NCI-H82 treated with DMSO at 0.1 percent for 48 hours (cell line): ENCODE data around the gene TMSB4X.
"Not testable (repeated sequence)": the region's sequence is repeated elsewhere in the genome, so short reads cannot be mapped to it uniquely, and the experiment has no call there.

Experiments
- DNase-seq: peaks from one replicate; lab custom pipeline; 2025; ENCODE audit not compliant: unreplicated experiment; lab: John Stamatoyannopoulos, UW

Gene TMSB4X

DNA sequence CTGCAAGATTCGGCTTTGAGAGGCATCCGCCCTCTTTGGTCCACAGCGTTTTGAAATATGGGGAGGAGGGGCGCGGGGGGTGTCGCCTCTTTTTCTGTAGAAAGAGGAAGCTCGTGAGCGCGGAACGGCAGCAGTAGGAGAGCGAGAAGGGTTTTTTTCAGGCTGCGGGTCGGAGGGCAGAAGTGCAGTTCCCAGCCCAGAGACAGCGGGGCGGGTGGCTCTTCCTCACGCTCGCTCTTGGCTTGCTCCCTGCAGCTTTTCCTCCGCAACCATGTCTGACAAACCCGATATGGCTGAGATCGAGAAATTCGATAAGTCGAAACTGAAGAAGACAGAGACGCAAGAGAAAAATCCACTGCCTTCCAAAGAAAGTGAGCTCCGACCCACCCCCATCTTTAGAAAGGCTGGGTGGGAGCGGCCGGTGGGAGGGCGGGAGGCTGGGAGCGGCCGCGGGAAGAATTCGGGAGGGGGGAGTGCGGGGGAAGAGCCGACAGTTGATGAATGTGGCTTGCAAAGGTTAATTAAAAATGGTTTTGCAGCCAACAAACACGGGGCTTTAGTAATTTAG, 1.2 kb downstream of the TMSB4X start:
- DNase-seq: no peak

DNA sequence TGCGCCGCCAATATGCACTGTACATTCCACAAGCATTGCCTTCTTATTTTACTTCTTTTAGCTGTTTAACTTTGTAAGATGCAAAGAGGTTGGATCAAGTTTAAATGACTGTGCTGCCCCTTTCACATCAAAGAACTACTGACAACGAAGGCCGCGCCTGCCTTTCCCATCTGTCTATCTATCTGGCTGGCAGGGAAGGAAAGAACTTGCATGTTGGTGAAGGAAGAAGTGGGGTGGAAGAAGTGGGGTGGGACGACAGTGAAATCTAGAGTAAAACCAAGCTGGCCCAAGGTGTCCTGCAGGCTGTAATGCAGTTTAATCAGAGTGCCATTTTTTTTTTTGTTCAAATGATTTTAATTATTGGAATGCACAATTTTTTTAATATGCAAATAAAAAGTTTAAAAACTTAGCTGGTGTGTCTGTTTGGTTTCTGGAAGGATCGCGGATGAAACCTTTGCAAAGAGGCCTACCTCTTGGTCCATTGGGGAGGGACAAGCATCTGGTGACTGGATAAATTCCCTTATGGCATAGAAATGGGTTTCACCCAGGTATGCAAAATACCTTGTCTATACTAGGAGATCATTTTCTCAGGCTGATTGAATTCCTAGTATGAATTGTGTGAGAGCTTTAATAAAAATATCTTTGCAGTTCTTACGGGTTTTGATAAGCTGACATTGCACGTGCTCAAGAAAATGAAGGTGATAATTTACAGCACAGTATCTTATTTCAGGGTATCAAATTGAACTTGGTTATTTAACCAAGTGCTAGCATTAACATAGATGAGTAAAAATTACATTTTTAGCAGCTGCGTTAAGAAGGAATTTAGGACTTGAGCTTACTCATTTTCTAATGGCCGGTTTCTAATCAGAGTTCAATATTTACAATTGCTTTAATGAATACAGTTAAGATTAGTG, 2.2 kb downstream of the TMSB4X start:
- not testable (repeated sequence) for DNase-seq

DNA sequence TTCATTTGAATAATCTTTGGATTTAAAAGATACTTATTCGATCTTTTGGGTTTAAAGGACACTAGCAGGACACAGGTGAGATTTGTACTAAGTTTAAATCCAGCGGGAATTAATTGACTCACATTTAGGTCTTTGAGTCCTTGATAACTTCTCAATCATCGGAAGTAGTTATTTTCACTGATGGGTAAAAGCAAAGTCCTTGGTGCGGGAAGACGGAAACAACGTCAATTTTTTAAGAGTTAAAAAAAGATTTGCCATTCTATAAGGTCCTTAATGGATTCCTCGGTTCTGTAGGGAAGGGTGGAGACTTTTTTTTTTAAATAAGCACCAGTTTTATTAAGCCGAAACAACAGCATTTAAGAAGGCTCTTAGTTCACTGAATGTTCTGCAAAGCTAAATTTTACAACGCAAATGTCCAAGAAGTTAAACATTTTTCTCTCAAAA, 2.9 kb downstream of the TMSB4X start:
- DNase-seq: no peak

DNA sequence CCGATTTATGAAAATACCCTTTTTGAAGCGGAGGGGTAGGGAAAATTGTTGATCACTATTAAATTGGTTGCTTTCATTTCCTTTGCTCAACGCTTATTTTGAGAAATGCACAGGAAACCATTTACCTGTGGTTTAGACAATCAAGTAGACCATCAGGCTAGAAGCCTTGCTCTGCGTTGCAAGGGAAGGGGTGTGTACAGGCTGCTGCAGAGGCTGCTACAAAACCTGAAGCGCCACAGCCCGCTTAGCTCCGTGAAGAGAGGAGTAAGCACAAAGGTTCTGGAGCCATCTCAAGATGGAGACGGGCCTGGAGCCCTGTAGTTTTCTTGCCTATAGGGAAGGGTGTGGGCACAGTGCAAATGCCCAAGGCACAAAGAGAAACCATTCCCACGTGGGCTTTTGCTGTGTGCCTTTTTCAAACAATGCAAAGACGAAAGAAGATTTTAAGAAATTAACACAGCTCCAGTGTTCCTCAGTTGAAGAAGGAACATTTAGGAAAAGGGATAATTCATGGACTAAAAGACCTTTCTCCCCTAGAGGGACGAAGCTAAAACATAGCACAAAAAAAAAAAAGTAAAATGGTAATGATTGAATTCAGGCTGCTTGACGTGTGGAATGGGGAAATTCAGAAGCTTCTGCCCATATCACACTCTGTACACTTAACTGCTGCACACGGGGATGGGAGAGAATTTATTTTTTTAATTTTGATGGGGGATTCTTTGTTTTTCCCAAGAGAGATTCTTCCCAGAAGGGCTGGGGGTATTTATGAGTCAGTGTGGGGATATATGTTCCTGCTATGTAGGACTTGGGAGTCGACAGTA, 3.5 kb downstream of the TMSB4X start:
- no peak for DNase-seq

DNA sequence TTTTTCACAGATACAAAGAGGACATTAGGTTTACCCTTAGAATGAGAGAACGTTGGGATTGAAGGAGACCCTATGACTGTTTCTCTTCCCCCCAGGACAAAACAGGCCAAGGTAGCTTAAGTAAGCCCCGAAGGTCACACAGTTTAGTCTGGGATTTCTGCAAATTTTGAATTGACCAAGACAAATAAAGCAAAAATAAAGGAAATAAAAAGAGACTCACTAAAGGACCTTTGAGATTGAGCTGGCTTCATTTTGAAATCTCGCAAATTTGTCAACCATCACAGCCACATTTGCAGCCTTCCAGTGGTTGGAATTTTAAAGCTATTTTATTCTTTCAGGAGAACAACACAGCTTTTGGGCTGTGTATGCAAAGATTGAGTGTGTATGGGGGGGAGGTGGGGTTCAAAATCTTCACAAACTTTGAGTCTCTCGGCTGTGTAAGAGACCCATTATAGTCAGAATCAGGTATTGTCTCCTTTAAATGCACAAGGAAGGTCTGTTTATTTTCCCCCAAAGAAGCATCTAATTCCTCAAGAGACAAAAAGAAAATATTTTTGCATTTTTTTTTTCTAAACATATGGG, 4.2 kb downstream of the TMSB4X start:
- DNase-seq: no peak

DNA sequence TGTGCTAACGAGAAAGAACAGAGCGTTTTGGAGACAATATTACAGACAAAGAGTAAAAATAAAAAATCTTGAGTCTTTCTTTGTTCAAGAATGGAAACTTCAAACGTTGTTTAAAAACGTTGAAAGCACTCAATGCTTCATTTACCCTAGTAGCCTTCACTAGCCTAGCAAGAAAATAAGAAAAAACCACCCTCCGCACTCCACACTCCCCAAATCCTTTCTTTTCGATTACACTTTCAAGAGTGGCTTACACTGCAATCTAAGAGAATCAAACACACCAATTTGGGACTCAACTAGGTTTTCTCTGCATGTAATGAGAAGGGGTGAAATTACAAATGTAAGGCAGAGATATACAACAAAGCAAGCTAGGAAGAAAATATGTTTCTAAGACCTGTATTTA, 4.7 kb downstream of the TMSB4X start:
- no peak for DNase-seq

DNA sequence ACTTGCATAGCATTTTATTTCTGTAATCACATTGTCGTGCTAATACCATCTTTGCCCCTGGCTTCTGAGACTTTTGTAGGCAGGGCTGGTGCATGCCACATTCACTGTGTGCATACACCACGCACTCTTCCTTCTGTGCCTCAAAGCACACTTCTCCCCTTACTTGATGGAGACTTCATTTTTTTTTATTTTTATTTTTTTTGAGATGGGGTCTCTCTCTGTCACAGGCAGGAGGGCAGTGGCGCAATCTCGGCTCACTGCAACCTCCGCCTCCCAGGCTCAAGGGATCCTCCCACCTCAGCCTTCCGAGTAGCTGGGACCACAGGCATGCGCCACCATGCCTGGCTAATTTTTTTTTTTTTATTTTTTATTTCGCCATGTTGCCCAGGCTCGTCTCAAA, 5.1 kb downstream of the TMSB4X start:
- DNase-seq: not testable (repeated sequence)

DNA sequence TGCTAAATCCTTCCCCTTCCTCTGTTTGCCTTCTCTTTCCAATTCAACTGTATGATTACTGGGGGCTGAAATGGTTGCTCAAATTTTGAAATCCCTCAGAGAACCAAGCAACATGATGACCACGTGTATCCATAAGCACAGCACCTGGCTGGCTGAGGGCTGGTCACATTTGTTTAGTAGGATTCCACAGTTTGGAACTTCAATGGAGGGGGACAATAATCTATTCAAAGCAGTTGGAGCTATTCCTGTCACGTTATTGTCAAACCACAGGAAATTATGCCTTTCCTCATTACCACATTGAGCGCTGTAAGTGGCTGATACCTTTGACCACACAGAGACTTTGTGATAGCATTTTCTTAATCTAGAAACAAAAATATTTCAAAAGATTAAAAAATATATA, 7.0 kb downstream of the TMSB4X start:
- DNase-seq: no peak

DNA sequence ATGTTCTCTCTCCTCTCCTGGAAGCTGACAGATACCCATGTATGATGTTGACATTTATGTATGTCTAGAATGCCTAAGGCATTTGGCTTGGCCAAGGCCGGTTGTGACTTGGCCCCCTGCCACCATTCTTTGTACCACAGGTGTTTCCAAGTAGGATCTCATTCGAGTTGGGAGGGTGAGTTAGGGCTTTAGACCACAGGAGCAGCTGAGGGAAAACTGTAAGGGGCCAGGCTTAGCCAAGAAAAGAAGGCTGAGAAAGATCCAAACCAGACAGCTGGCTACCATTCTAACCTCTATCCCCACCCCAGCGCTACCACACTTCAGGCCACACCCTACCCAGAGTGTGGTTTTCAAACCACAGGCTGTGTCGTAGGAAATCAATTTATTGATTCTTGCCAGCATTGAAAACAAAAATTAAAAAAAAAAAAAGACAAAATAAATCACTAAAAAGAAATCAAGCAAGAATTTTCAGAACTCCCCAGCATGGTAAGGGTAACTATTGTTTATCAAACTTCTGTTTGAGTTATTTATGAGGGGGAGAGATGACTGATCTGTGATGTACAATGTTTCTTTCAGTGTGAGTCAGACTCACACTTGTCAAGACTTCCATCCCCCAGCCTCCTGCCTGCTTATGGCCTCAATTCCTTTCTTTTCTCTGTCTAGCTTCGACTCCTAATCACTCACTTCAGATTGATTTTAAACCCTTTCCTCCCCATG, 9.9 kb downstream of the TMSB4X start:
- DNase-seq: no peak

DNA sequence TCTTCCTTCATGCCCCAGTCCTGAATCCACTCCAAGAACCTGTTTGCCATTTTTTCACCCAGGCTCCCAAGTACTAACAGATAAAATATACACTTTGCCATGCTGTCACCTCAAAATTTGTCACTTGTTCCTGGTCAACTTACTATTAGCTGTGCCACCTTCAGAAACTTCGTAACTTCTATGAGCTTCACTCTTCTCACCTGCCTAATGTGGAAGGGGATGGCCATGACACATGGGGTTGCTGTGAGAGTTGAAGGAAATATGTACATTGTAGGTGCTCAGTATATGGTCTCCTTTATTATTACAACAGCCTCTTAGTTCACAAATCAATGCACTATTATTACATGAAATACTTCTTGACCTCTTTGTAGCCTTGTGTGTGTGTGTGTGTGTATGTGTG, 10.4 kb downstream of the TMSB4X start:
- no peak for DNase-seq

DNA sequence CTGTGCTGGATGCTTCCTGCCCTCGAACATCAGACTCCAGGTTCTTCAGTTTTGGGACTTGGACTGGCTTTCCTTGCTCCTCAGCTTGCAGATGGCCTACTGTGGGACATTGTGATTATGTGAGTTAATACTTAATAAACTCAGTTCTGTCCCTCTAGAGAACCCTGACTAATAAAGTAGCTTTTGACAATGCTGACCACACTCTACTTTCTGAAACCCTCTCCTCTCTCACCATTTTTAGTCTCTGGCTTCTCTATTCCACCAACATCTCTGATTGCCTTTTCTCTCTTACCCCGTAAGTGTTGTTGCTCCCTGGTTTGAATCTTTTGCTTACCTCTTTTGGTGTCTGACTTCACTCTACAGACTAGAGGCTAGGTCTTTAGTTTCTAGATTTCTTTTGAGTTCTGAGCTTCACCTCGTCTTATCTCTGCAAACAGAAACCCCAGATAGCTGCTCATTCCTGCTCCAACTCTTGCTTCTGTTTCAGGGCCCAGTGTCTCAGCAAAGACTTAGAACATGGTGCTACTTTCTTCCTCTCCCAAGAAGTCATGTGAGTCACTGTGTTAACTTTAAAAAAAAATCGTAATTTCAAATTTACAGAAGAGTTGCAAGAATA, 11.4 kb downstream of the TMSB4X start:
- DNase-seq: no peak

DNA sequence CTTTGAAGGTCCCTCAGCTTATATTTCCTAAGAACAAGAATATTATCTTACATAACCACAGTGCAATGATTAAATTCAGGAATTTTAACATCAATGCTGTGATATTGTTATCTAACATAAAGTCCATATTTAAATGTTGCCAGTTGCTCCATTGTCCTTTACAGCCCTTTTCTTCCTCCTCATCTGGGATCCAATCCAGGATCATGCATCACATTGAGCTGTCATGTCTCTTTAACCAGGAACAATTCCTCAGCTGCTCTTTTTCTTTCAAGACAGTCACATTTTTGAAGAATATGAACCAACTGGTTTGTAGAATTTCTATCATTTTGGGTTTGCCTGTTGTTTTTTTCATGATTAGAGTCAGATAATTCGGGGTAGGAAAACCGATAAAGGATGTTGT, 12.0 kb downstream of the TMSB4X start:
- DNase-seq: no peak

DNA sequence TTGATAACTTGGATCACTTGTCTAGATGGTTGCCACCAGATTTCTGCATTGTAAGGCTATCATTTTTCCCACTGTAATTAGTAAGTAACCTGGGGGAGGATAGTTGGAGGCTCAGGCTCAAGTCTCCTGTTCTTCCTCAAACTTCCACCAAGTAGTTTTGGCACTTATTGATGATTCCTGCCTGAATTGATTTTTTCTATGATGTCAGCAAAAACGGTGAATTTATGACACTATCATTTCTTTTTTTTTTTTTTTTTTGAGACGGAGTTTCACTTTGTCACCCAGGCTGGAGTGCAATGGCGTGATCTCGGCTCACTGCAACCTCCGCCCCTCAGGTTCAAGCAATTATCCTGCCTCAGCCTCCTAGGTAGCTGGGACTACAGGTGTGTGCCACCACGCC, 12.4 kb downstream of the TMSB4X start:
- no peak for DNase-seq

DNA sequence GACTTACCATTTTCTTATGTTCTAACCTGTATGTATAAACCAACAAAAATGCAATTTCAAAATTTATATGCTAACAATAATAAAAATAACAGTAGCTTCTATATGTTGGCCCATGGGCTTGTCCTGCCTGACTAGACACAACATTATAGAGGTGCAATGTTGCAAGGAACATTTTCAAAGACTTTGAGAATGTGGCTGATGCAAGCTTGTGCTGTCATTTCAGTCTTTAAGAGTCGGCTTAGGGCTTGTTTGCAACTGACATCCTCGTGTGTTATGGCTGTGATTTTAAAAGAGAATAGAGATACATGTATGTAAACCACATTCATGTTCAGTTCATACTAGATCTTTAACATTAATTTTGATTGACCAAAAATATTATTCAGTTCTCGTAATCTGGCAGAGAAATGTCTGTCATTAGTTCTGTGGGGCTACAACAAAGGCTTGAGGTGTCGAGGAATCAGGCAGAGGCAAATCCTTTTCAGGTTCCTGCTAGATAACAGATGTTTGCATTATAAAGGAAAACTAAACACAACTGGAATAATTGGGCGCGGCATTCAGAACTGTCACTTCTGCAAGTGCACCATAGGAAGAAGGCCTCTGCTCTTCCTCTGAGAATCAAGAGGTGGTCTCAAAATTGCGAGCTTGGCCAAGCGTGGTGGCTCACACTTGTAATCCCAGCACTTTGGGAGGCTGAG, 13.1 kb downstream of the TMSB4X start:
- no peak for DNase-seq

DNA sequence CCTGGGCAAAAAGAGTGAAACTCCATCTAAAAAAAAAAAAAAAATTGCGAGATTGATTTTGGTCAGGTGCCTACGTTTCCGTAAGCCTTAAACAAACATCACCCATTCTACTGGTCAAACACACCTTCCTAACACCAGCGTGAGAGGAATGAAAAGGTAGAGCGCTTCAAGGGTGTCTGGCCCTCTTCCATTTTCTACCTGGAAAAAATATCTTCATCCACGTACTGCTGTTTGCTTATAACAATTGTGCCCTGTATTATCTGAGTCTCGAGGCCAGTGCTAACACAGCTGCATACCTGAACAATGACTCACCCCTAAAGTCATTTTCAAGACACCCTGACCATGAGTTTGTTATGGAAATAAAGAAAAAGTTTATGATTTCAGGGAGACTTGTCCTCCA, 13.9 kb downstream of the TMSB4X start:
- no peak for DNase-seq

DNA sequence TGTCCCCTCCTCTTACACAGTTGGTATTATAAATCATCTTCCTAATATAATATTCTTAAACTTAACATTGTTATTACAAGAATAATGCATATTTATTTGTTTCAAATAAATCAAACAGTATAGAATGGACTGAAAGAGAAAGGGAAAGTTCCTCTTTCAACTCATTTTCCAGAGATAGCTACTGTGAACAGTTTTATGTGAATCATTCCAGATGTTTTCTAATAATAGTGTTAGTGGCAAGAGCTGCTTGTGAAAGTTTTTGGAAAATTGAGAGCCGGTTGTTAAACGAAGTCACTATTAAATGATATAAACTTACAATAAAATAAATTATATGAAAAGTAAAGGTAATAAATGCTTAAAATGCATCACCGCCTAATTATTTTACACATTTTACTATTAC, 14.6 kb downstream of the TMSB4X start:
- DNase-seq: no peak

DNA sequence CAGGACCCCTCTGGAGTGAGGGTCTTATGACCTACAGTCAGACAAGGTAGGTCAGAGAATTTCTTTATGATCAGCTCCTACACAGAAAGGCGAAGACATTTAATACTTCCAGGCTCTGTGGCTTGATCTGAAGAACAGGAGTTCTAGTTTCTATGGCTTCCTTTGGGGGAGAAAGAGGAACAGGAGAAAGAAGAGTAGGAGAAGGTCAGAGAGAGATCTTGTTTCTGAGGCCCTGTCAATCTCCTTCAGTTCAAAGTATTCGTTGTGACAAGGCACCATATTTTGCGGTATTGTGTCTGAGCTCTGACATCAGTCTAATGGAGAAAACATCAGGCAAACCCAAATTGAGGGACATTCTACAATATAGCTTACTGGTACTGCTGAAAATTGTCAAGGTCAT, 16.7 kb downstream of the TMSB4X start:
- DNase-seq: no peak

DNA sequence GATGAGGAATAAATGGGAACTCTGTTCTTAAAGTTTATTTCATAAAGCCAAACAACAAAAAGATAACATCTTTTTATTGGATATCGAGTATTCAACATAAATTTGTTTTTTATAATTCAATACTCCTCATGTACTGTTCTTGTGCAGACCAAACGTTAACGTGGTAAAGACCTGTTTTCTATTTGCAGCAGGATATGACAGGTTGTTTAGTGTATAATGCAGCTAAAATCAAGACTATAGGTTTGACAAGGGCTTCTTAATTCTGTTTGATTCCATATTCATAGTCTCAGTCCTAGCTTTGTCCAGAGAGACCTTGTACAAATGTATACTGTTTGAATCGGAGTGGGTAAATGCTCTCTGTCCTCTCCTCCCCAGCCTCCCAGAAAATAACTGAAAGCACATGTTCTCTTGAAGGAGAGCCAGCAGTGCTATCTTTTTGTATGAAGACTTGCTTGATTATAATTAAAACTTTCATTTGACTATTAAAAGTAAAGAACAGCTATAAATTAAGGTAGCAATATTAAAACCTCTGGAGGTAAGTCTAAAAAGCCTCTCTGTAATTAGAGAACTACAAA, 17.7 kb downstream of the TMSB4X start:
- no peak for DNase-seq

DNA sequence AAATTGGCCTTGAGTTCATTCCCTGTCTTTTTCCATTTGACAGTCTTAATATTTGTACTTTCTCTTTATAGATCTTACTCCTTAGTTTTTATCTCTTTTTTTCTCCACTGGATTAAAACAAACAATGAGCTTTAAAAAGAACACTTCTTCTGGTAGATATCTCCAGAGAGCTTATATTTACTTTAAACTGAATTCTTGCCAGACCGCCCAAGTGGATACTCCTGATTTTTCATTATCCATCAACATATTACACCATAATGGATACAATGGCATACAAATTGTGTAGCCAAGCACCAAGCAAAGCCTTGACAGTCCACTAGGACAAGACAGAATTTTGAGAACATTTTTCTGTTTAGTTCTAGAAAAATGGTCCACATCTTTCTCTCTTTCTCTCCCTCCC, 18.9 kb downstream of the TMSB4X start:
- DNase-seq: no peak
